K562 (cell line): ENCODE data around the gene TMEM86B. TPM values are rescaled to one million over a fixed set of nuclear protein-coding genes. Genes with fewer than 3 reads are reported as not detected.

Experiments
- CBFA2T3 ChIP-seq: fragments of 450-650 bp; IDR thresholded peaks from 2 replicates; pipeline ENCODE4 v1.6.1; 2017
- ELK3 ChIP-seq: fragments of 450-650 bp; formaldehyde crosslinking; IDR thresholded peaks from 2 replicates; pipeline ENCODE4 v1.4.0; 2020; ENCODE audit warnings: mild to moderate bottlenecking
- ETS2 ChIP-seq: IDR thresholded peaks from 2 replicates; pipeline ENCODE4 v1.6.1; 2016; ENCODE audit warnings: borderline replicate concordance, missing genetic modification characterization, mild to moderate bottlenecking, moderate library complexity, missing compliant biosample characterization; ENCODE audit not compliant: poor library complexity, severe bottlenecking
- GABPA ChIP-seq: fragments of 200-800 bp; sonication (Bioruptor generic); conservative IDR thresholded peaks from 2 replicates; pipeline ENCODE4 v1.6.1; 2016; ENCODE audit warnings: low read depth, missing genetic modification characterization, missing compliant biosample characterization
- KAT2B ChIP-seq: IDR thresholded peaks from one replicate; pipeline ENCODE4 v1.6.1; 2012; ENCODE audit warnings: low read depth, mild to moderate bottlenecking, control low read depth, inconsistent platforms, low read length, moderate library complexity
- KDM5B ChIP-seq: fragments of 200-600 bp; sonication (generic); IDR thresholded peaks from 2 replicates; pipeline ENCODE4 v1.6.1; 2012; ENCODE audit warnings: low read depth, mild to moderate bottlenecking, moderate library complexity, low read length, control low read depth, inconsistent platforms; ENCODE audit not compliant: insufficient replicate concordance
- NFATC3 ChIP-seq: fragments of 450-650 bp; IDR thresholded peaks from 2 replicates; pipeline ENCODE4 v1.6.1; 2017; ENCODE audit warnings: mild to moderate bottlenecking
- PCBP1 ChIP-seq: fragments of 200-400 bp; formaldehyde crosslinking; IDR thresholded peaks from 2 replicates; pipeline ENCODE4 v1.6.1; 2018; ENCODE audit warnings: mild to moderate bottlenecking, low read depth, low read length; ENCODE audit not compliant: poor library complexity, severe bottlenecking
- SNRNP70 ChIP-seq: fragments of 200-400 bp; formaldehyde crosslinking; optimal IDR thresholded peaks from 2 replicates; pipeline ENCODE3; 2017; ENCODE audit warnings: low read depth, low read length
- SRSF3 ChIP-seq: fragments of 200-400 bp; formaldehyde crosslinking; IDR thresholded peaks from 2 replicates; pipeline ENCODE4 v1.6.1; 2016; ENCODE audit warnings: mild to moderate bottlenecking, low read length, moderate library complexity; ENCODE audit not compliant: insufficient read depth
- TAF1 ChIP-seq: IDR thresholded peaks from 2 replicates; pipeline ENCODE4 v1.6.1; 2011; ENCODE audit warnings: mild to moderate bottlenecking, low read length, moderate library complexity; ENCODE audit not compliant: insufficient read depth, control insufficient read depth, severe bottlenecking; ENCODE audit errors: extremely low read depth
- THAP12 ChIP-seq: fragments of 250-450 bp; sonication (Bioruptor Pico); IDR thresholded peaks from 2 replicates; pipeline ENCODE4 v1.9.0; 2021; ENCODE audit warnings: mild to moderate bottlenecking, inconsistent platforms
- YY1 ChIP-seq, 3 experiments: IDR thresholded peaks; 2 replicates each; pipeline ENCODE4 v1.6.1; 2011; ENCODE audit warnings: low read length in 2 of 3, mild to moderate bottlenecking in 2 of 3, moderate library complexity in 2 of 3, borderline replicate concordance in 1 of 3, control low read depth in 1 of 3, low read depth in 1 of 3; ENCODE audit not compliant: insufficient read depth in 3 of 3, insufficient replicate concordance in 2 of 3, control insufficient read depth in 1 of 3, insufficient read length in 1 of 3; ENCODE audit errors: extremely low read depth in 1 of 3
- ZNF174 ChIP-seq: fragments of 250-450 bp; sonication (Bioruptor Pico); IDR thresholded peaks from 2 replicates; pipeline ENCODE4 v1.4.0; 2020; ENCODE audit warnings: mild to moderate bottlenecking
- ZNF175 ChIP-seq: fragments of 200-800 bp; sonication (Bioruptor generic); IDR thresholded peaks from 2 replicates; pipeline ENCODE4 v1.6.1; 2016; ENCODE audit warnings: low read depth, mild to moderate bottlenecking, missing genetic modification characterization, missing compliant biosample characterization
- ZNF592 ChIP-seq: fragments of 450-650 bp; IDR thresholded peaks from 2 replicates; pipeline ENCODE4 v1.6.1; 2017; ENCODE audit warnings: antibody characterized with exemption, mild to moderate bottlenecking
- polyA plus RNA-seq, 8 experiments: library from polyadenylated mRNA; depleted of rRNA in 4 of 8; stranded (reverse) in 5 of 8; unstranded in 3 of 8; fragments of >200 nt; fragmentation: Nextera tagmentation in 2 of 8; fragmentation: Illumina TruSeq in 1 of 8; extraction: Ambion mirVana in 2 of 8; extraction: Trizol in 1 of 8; gene quantifications; 2 replicates each; pipeline versions ENCODE4 v1.2.1 to v1.2.3, GENCODE V29; 2011 to 2014; ENCODE audit warnings: inconsistent platforms in 1 of 8, missing spikeins in 1 of 8
- total RNA-seq, 7 experiments: library from RNA; depleted of rRNA in 6 of 7; stranded (reverse); fragments of >200 nt in 6 of 7; fragmentation: Illumina TruSeq in 2 of 7; extraction: Trizol in 2 of 7; gene quantifications; 2 replicates each; pipeline versions ENCODE4 v1.2.1 to v1.2.3, GENCODE V29; 2011 to 2021; ENCODE audit warnings: low replicate concordance in 1 of 7

TMEM86B gene
- total and polyA plus RNA-seq, 9 of the 15 experiments (the other 6 are each of a cell fraction or from before 2014, with no cell fraction given), result 0.28 to 7.9 (median 2.1) TPM

GRCh38 chr19:55206664-55207500, 21.7 kb downstream of the TMEM86B start (continued):
- TF ChIP-seq ZNF592 (peak; percentile 78; the same call in 1 of the 2 replicates), SRSF3 (no peak), SNRNP70 (no peak), ZNF174 (CRISPR knock-in tag) (no peak), KDM5B (no peak), ETS2 (tag) (no peak), KAT2B (no peak), THAP12 (CRISPR knock-in tag) (no peak), TAF1 (peak; percentile 86), ELK3 (CRISPR knock-in tag) (no peak), CBFA2T3 (peak; percentile 58), GABPA (tag) (peak; percentile 39; the same call in 1 of the 2 replicates), ZNF175 (CRISPR knock-in tag) (peak; percentile 72), NFATC3 (no peak), PCBP1 (no peak), YY1 (IDR thresholded peaks at IDR 0.05; ENCODE audit: borderline replicate concordance in 1 of 3, control insufficient read depth in 1 of 3, extremely low read depth in 1 of 3, insufficient read depth in 3 of 3, insufficient read length in 1 of 3, insufficient replicate concordance in 2 of 3, low read depth in 1 of 3, low read length in 2 of 3) (peak in 1 of 3 experiments; percentile 12)
